H1 (cell line): Measurements from ENCODE around the gene ELOVL2. TPM values are rescaled to one million over a fixed set of nuclear protein-coding genes. Genes with fewer than 3 reads are reported as not detected.

Source experiments
- CTCF ChIA-PET: fragments of 300-600 bp; sonication (Branson Sonifier 250); formaldehyde crosslinking; loops from one replicate; lab custom pipeline; 2021; ENCODE audit not compliant: partially characterized antibody; lab: Charles Lee
- POLR2A ChIA-PET: fragments of 300-600 bp; sonication (Branson Sonifier 250); formaldehyde crosslinking; loops from one replicate; lab custom pipeline; 2021; ENCODE audit warnings: inconsistent platforms; ENCODE audit not compliant: partially characterized antibody; lab: Charles Lee
- DNase-seq, 2 experiments: peaks; one replicate each; pipeline versions ENCODE4 v3.0.0 to v3.0.0-alpha.2; 2010 to 2022; ENCODE audit warnings: low spot score in 2 of 2, low read depth in 1 of 2, mixed read lengths in 1 of 2
- FAIRE-seq: peaks from 2 replicates; lab custom pipeline; 2011; peaks lifted over from hg19 to GRCh38; lab: Jason Lieb, UNC
- H2AFZ ChIP-seq: 2 replicates; pipeline ENCODE4 v1.8.1; 2012; ENCODE audit warnings: low read length, inconsistent platforms
- H2AK5ac ChIP-seq: 2 replicates; pipeline ENCODE4 v1.6.1; 2013; ENCODE audit warnings: low read depth, low read length
- H2BK120ac ChIP-seq: replicated peaks from 2 replicates; pipeline ENCODE3; 2013; ENCODE audit warnings: low read depth, low read length, inconsistent platforms
- H2BK12ac ChIP-seq: 2 replicates; pipeline ENCODE4 v1.6.1; 2013; ENCODE audit warnings: low read depth, low read length
- H2BK15ac ChIP-seq: 2 replicates; pipeline ENCODE4 v1.6.1; 2013; ENCODE audit warnings: low read length
- H2BK20ac ChIP-seq: 2 replicates; pipeline ENCODE4 v1.6.1; 2013; ENCODE audit warnings: low read length
- H2BK5ac ChIP-seq: 2 replicates; pipeline ENCODE4 v1.6.1; 2013; ENCODE audit warnings: low read depth, low read length
- H3K14ac ChIP-seq: 2 replicates; pipeline ENCODE4 v1.6.1; 2013; ENCODE audit warnings: inconsistent platforms; ENCODE audit not compliant: insufficient read length
- H3K18ac ChIP-seq: 2 replicates; pipeline ENCODE4 v1.6.1; 2013; ENCODE audit warnings: low read length; ENCODE audit errors: extremely low read depth
- H3K23ac ChIP-seq: 2 replicates; pipeline ENCODE4 v1.6.1; 2013; ENCODE audit warnings: inconsistent platforms; ENCODE audit not compliant: insufficient read length
- H3K23me2 ChIP-seq: 2 replicates; pipeline ENCODE4 v1.6.1; 2013; ENCODE audit warnings: low read depth, low read length
- H3K27ac ChIP-seq: 2 replicates; pipeline ENCODE4 v1.6.1; 2011; ENCODE audit warnings: low read depth, low read length, inconsistent platforms
- H3K27me3 ChIP-seq, 4 experiments: replicated peaks in 1 of 4; 1 replicate in 1 of 4; 2 replicates in 3 of 4; pipeline versions ENCODE4 v1.6.1 to v1.8.1; 2011 to 2013; ENCODE audit warnings: low read length in 3 of 4, mild to moderate bottlenecking in 3 of 4, inconsistent platforms in 2 of 4, mixed read lengths in 2 of 4, moderate library complexity in 1 of 4; ENCODE audit not compliant: control insufficient read depth in 3 of 4, insufficient read depth in 3 of 4; ENCODE audit errors: extremely low read depth in 1 of 4
- H3K36me3 ChIP-seq, 4 experiments: 2 replicates each; pipeline versions ENCODE4 v1.6.1 to v1.8.1; 2011 to 2013; ENCODE audit warnings: mild to moderate bottlenecking in 4 of 4, low read length in 3 of 4, moderate library complexity in 2 of 4, control low read depth in 1 of 4, inconsistent platforms in 1 of 4; ENCODE audit not compliant: insufficient read depth in 4 of 4, control insufficient read depth in 2 of 4
- H3K4ac ChIP-seq: replicated peaks from 2 replicates; pipeline ENCODE3; 2013; ENCODE audit warnings: low read length, low read depth, mixed read lengths, inconsistent platforms; ENCODE audit not compliant: insufficient read length
- H3K4me1 ChIP-seq, 4 experiments: replicated peaks in 1 of 4; 1 replicate in 1 of 4; 2 replicates in 3 of 4; pipeline versions ENCODE4 v1.6.1 to v1.8.1; 2011 to 2013; ENCODE audit warnings: low read length in 3 of 4, inconsistent platforms in 2 of 4, mixed read lengths in 1 of 4; ENCODE audit not compliant: insufficient read depth in 4 of 4, control insufficient read depth in 3 of 4
- H3K4me2 ChIP-seq, 2 experiments: 2 replicates each; pipeline versions ENCODE4 v1.6.1 to v1.8.1; 2011 to 2013; ENCODE audit warnings: low read depth in 2 of 2, low read length in 2 of 2, control low read depth in 1 of 2, inconsistent platforms in 1 of 2, mild to moderate bottlenecking in 1 of 2; ENCODE audit not compliant: insufficient read depth in 1 of 2
- H3K4me3 ChIP-seq, 4 experiments: fragments of 200-600, 300-600 bp in 1 of 4; sonication (generic), shearing (Covaris generic), sonication (Bioruptor Twin) in 1 of 4; 2 replicates each; pipeline versions ENCODE4 v1.5.1 to v1.8.1; 2011 to 2016; ENCODE audit warnings: low read length in 4 of 4, low read depth in 3 of 4, control low read depth in 2 of 4, inconsistent platforms in 2 of 4, mild to moderate bottlenecking in 2 of 4, mixed read lengths in 1 of 4, moderate library complexity in 1 of 4; ENCODE audit not compliant: insufficient read depth in 2 of 4; ENCODE audit errors: extremely low read depth in 1 of 4
- H3K56ac ChIP-seq: replicated peaks from 2 replicates; pipeline ENCODE3; 2013; ENCODE audit warnings: low read depth, mild to moderate bottlenecking, mixed read lengths, low read length, inconsistent platforms; ENCODE audit not compliant: insufficient read length
- H3K79me1 ChIP-seq: 2 replicates; pipeline ENCODE4 v1.6.1; 2013; ENCODE audit warnings: low read depth, low read length, control low read depth
- H3K79me2 ChIP-seq, 2 experiments: 2 replicates each; pipeline versions ENCODE4 v1.6.1 to v1.8.1; 2012 to 2013; ENCODE audit warnings: low read length in 2 of 2, mild to moderate bottlenecking in 2 of 2, inconsistent platforms in 1 of 2; ENCODE audit not compliant: insufficient read depth in 2 of 2, control insufficient read depth in 1 of 2
- H3K9ac ChIP-seq, 4 experiments: replicated peaks in 1 of 4; 1 replicate in 1 of 4; 2 replicates in 3 of 4; pipeline versions ENCODE4 v1.6.1 to v1.8.1; 2011 to 2013; ENCODE audit warnings: low read depth in 3 of 4, low read length in 3 of 4, control low read depth in 2 of 4, mild to moderate bottlenecking in 2 of 4, moderate library complexity in 2 of 4, inconsistent platforms in 1 of 4; ENCODE audit errors: extremely low read depth in 1 of 4
- H3K9me3 ChIP-seq, 2 experiments: 2 replicates each; pipeline versions ENCODE4 v1.6.1 to v1.8.1; 2012 to 2013; ENCODE audit warnings: mild to moderate bottlenecking in 2 of 2, moderate library complexity in 2 of 2, control low read depth in 1 of 2, inconsistent platforms in 1 of 2, low read depth in 1 of 2, low read length in 1 of 2, mixed read lengths in 1 of 2; ENCODE audit not compliant: insufficient read depth in 2 of 2
- H4K20me1 ChIP-seq, 2 experiments: replicated peaks in 1 of 2; 2 replicates each; pipeline versions ENCODE3 to v1.8.1; 2011 to 2013; ENCODE audit warnings: inconsistent platforms in 2 of 2, low read length in 2 of 2, mild to moderate bottlenecking in 1 of 2; ENCODE audit not compliant: insufficient read depth in 2 of 2, control insufficient read depth in 1 of 2
- H4K5ac ChIP-seq: 2 replicates; pipeline ENCODE4 v1.6.1; 2013; ENCODE audit warnings: low read length, low read depth, mixed read lengths, inconsistent platforms; ENCODE audit not compliant: insufficient read length
- H4K8ac ChIP-seq: 2 replicates; pipeline ENCODE4 v1.8.0; 2013; ENCODE audit warnings: mild to moderate bottlenecking, moderate library complexity, low read length, inconsistent platforms; ENCODE audit not compliant: insufficient read depth; ENCODE audit errors: extremely low read depth
- H4K91ac ChIP-seq: replicated peaks from 2 replicates; pipeline ENCODE3; 2013; ENCODE audit warnings: low read length, mixed read lengths, inconsistent platforms; ENCODE audit not compliant: insufficient read length
- BCL11A ChIP-seq, 2 experiments: IDR thresholded peaks; one replicate each; pipeline ENCODE4 v1.6.1; 2011; ENCODE audit warnings: low read depth in 2 of 2, low read length in 2 of 2, mild to moderate bottlenecking in 2 of 2
- NRF1 ChIP-seq: IDR thresholded peaks from 2 replicates; pipeline ENCODE4 v1.6.1; 2011; ENCODE audit warnings: mild to moderate bottlenecking, low read depth, low read length, improper control_type of control experiment
- POU5F1 ChIP-seq: IDR thresholded peaks from 2 replicates; pipeline ENCODE4 v1.6.1; 2011; ENCODE audit warnings: low read depth, mild to moderate bottlenecking, low read length, moderate library complexity
- WGBS, 2 experiments: shearing (Covaris generic) in 1 of 2; methylation state at CpG; one replicate each; pipeline versions ENCODE4 v1.1.6 to v1.1.7; 2013 to 2015; ENCODE audit warnings: low lambda C conversion rate in 2 of 2, mixed read lengths in 2 of 2, inconsistent platforms in 1 of 2, low coverage in 1 of 2, missing lambda C conversion rate in 1 of 2; ENCODE audit not compliant: insufficient replicate concordance in 2 of 2, insufficient coverage in 1 of 2, insufficient read length in 1 of 2; ENCODE audit errors: extremely low coverage in 1 of 2, missing lambda C conversion rate in 1 of 2; 5-methylcytosine and 5-hydroxymethylcytosine counted together
- polyA plus RNA-seq, 7 experiments: library from polyadenylated mRNA; depleted of rRNA in 3 of 7; stranded (reverse) in 5 of 7; unstranded in 2 of 7; fragments of >200 nt in 5 of 7; fragments of 200-250 nt in 2 of 7; gene quantifications; 1 replicate in 5 of 7; 2 replicates in 1 of 7; 4 replicates in 1 of 7; pipeline versions ENCODE4 v1.2.1 to v1.2.3, GENCODE V29; 2011 to 2013; ENCODE audit warnings: missing spikeins in 2 of 7, mixed read lengths in 2 of 7
- total RNA-seq: library from RNA; stranded (reverse); fragmentation: NEBNext Ultra II Directional; extraction: Animal tissue kit (Norgen Biotek cat#: 25700); gene quantifications from 2 replicates; pipeline ENCODE4 v1.2.1, GENCODE V29; 2021

Gene ELOVL2
- total and polyA plus RNA-seq, 2 of the 8 experiments (the other 6 are each of a cell fraction or from before 2014, with no cell fraction given): 0.42 to 0.89 TPM

GRCh38 chr6:11062715-11063114, 18.6 kb upstream of the ELOVL2 start:
- H2BK15ac ChIP-seq: no peak overlapping the region
- no peak overlapping the region for H3K4ac ChIP-seq
- no peak overlapping the region for H2BK20ac ChIP-seq
- ChIA-PET POLR2A (interaction anchor here (0.6 kb wide), 1 partner anchor 817 kb away, joined by 5 read pairs; no protein-coding TSS in a partner anchor), CTCF (interaction anchor here (1.0 to 2.9 kb wide), 5 partner anchors 17 to 108 kb away, joined by 3 to 9 read pairs (median 4); partner anchors contain the start of gene ELOVL2)
- no peaks in the 10 kb centered on the region for H3K23me2 ChIP-seq
- H2BK5ac ChIP-seq: no peak overlapping the region
- no peaks in the 10 kb centered on the region for H3K79me1 ChIP-seq
- H3K18ac ChIP-seq: no peak overlapping the region
- no peaks in the 10 kb centered on the region for H3K9me3 ChIP-seq
- H2AFZ ChIP-seq: no peak overlapping the region
- WGBS, 2 experiments: 85% methylated on average over 2 of the region's 2 CpGs; no CpG with 5 or more reads in 1 of the 2 experiments
- no peak overlapping the region for H3K56ac ChIP-seq
- no peak overlapping the region for H3K27ac ChIP-seq
- H3K36me3 ChIP-seq: no peaks in the 10 kb centered on the region
- H3K4me2 ChIP-seq: no peak overlapping the region
- H4K5ac ChIP-seq: no peak overlapping the region
- H4K20me1 ChIP-seq: no peaks in the 10 kb centered on the region
- no peak overlapping the region for H4K8ac ChIP-seq
- H4K91ac ChIP-seq: no peak overlapping the region
- no peak overlapping the region for H3K14ac ChIP-seq
- H3K4me3 ChIP-seq: no peak overlapping the region
- H2BK120ac ChIP-seq: no peak overlapping the region
- no peaks in the 10 kb centered on the region for H3K4me1 ChIP-seq
- no peak for FAIRE-seq
- H3K79me2 ChIP-seq: no peaks in the 10 kb centered on the region
- no peaks in the 10 kb centered on the region for H3K27me3 ChIP-seq
- DNase-seq: no peak
- H3K9ac ChIP-seq: no peak overlapping the region
- no peak overlapping the region for H2BK12ac ChIP-seq
- H3K23ac ChIP-seq: no peak overlapping the region
- no peak overlapping the region for H2AK5ac ChIP-seq
- TF ChIP-seq BCL11A (IDR thresholded peaks at IDR 0.05; ENCODE audit: low read depth in 2 of 2, low read length in 2 of 2) (no peak), POU5F1 (no peak), NRF1 (no peak)
